GM23338 (cell line): Measurements from ENCODE around the gene CAPZB. TPM values are rescaled to one million over a fixed set of nuclear protein-coding genes. Genes with fewer than 3 reads are reported as not detected.

Experiments used
- ATAC-seq: fragments of 200-7000 bp; cut with Tn5 transposase; 3 replicates; pipeline ENCODE4 v1.9.1; 2020
- DNase-seq: peaks from one replicate; pipeline ENCODE4 v3.0.0-alpha.2; 2015; ENCODE audit warnings: low spot score
- H2AFZ ChIP-seq: fragments of 200-600 bp; sonication (generic); 2 replicates; pipeline ENCODE4 v1.8.0; 2016; ENCODE audit warnings: antibody characterized with exemption, mild to moderate bottlenecking, moderate library complexity
- H3F3A ChIP-seq: fragments of 200-600 bp; sonication (generic); replicated peaks from 2 replicates; pipeline ENCODE4 v1.8.0; 2017; ENCODE audit warnings: antibody characterized with exemption, mixed run types, low read depth
- H3K27ac ChIP-seq: fragments of 200-600 bp; sonication (generic); 2 replicates; pipeline ENCODE4 v1.6.1; 2016; ENCODE audit warnings: low read depth
- H3K27me3 ChIP-seq: fragments of 200-600 bp; sonication (generic); 2 replicates; pipeline ENCODE4 v1.8.0; 2016; ENCODE audit warnings: mild to moderate bottlenecking, mixed run types, moderate library complexity; ENCODE audit not compliant: insufficient read depth
- H3K36me3 ChIP-seq: fragments of 200-600 bp; sonication (generic); 2 replicates; pipeline ENCODE4 v1.8.0; 2016; ENCODE audit warnings: mild to moderate bottlenecking; ENCODE audit not compliant: insufficient read depth
- H3K4me1 ChIP-seq: fragments of 200-600 bp; sonication (generic); 2 replicates; pipeline ENCODE4 v1.8.0; 2016; ENCODE audit warnings: mild to moderate bottlenecking, moderate library complexity; ENCODE audit not compliant: insufficient read depth
- H3K4me2 ChIP-seq: fragments of 200-600 bp; sonication (generic); 2 replicates; pipeline ENCODE4 v1.7.1; 2017; ENCODE audit warnings: mixed run types
- H3K4me3 ChIP-seq: fragments of 200-600 bp; sonication (generic); 2 replicates; pipeline ENCODE4 v1.6.1; 2016; ENCODE audit warnings: mixed run types
- H3K79me2 ChIP-seq: fragments of 200-600 bp; sonication (generic); replicated peaks from 2 replicates; pipeline ENCODE4 v1.8.0; 2017; ENCODE audit warnings: mild to moderate bottlenecking; ENCODE audit not compliant: insufficient read depth
- H3K9me2 ChIP-seq: fragments of 200-600 bp; sonication (generic); 2 replicates; pipeline ENCODE4 v1.8.0; 2017; ENCODE audit not compliant: insufficient read depth
- H4K20me1 ChIP-seq: fragments of 200-600 bp; sonication (generic); replicated peaks from 2 replicates; pipeline ENCODE4 v1.8.0; 2017; ENCODE audit warnings: mild to moderate bottlenecking; ENCODE audit not compliant: insufficient read depth
- H3K27ac Mint-ChIP-seq: 2 replicates; pipeline ENCODE4 v1.8.0; 2020; ENCODE audit warnings: inconsistent platforms, mild to moderate bottlenecking, moderate library complexity, mixed read lengths
- H3K27me3 Mint-ChIP-seq: 3 replicates; pipeline ENCODE4 v1.8.0; 2022; ENCODE audit warnings: low read depth, mild to moderate bottlenecking, moderate library complexity, mixed read lengths, inconsistent platforms; ENCODE audit not compliant: insufficient read depth, poor library complexity
- H3K36me3 Mint-ChIP-seq: 3 replicates; pipeline ENCODE4 v1.8.0; 2021; ENCODE audit warnings: low read depth, mild to moderate bottlenecking, inconsistent platforms, moderate library complexity, mixed read lengths
- H3K4me1 Mint-ChIP-seq: 3 replicates; pipeline ENCODE4 v1.8.0; 2020; ENCODE audit warnings: mild to moderate bottlenecking, inconsistent platforms, mixed read lengths
- H3K4me3 Mint-ChIP-seq: 3 replicates; pipeline ENCODE4 v1.8.0; 2021; ENCODE audit warnings: moderate library complexity, mild to moderate bottlenecking, inconsistent platforms, mixed read lengths
- H3K9me3 Mint-ChIP-seq: 3 replicates; pipeline ENCODE4 v1.8.0; 2020; ENCODE audit warnings: moderate library complexity, mild to moderate bottlenecking, inconsistent platforms, mixed read lengths
- CREB1 ChIP-seq: fragments of 250-450 bp; sonication (Bioruptor Pico); IDR thresholded peaks from 2 replicates; pipeline ENCODE4 v1.5.0; 2020; ENCODE audit warnings: low read depth, mild to moderate bottlenecking, moderate library complexity
- CTCF ChIP-seq, 2 experiments: fragments of 200-600 bp in 1 of 2; sonication (generic) in 1 of 2; conservative IDR thresholded peaks; 2 replicates each; pipeline versions ENCODE4 v1.5.1 to v1.6.1; 2016 to 2017; ENCODE audit warnings: antibody characterized with exemption in 2 of 2, low read depth in 2 of 2, mild to moderate bottlenecking in 2 of 2, moderate library complexity in 1 of 2
- ETS1 ChIP-seq: IDR thresholded peaks from 2 replicates; pipeline ENCODE4 v1.6.1; 2016; ENCODE audit warnings: antibody characterized with exemption
- EZH2 ChIP-seq: fragments of 200-600 bp; sonication (generic); IDR thresholded peaks from one replicate; pipeline ENCODE4 v1.8.0; 2017; ENCODE audit warnings: antibody characterized with exemption, mild to moderate bottlenecking, low read depth; ENCODE audit not compliant: unreplicated experiment
- EZH2phosphoT487 ChIP-seq: fragments of 200-600 bp; sonication (generic); IDR thresholded peaks from one replicate; pipeline ENCODE4 v1.8.1; 2018; ENCODE audit warnings: antibody characterized with exemption; ENCODE audit not compliant: unreplicated experiment
- JUNB ChIP-seq: IDR thresholded peaks from one replicate; pipeline ENCODE4 v1.6.1; 2016; ENCODE audit warnings: antibody characterized with exemption; ENCODE audit not compliant: unreplicated experiment
- NANOG ChIP-seq: IDR thresholded peaks from 2 replicates; pipeline ENCODE4 v1.6.1; 2016; ENCODE audit warnings: antibody characterized with exemption, borderline replicate concordance
- POLR2AphosphoS5 ChIP-seq: IDR thresholded peaks from 2 replicates; pipeline ENCODE4 v1.6.1; 2016; ENCODE audit warnings: antibody characterized with exemption, low read depth
- STAT1 ChIP-seq: IDR thresholded peaks from one replicate; pipeline ENCODE4 v1.6.1; 2016; ENCODE audit warnings: antibody characterized with exemption; ENCODE audit not compliant: unreplicated experiment
- ZNF114 ChIP-seq: fragments of 250-450 bp; sonication (Bioruptor Pico); IDR thresholded peaks from 2 replicates; pipeline ENCODE4 v1.5.0; 2020; ENCODE audit warnings: mild to moderate bottlenecking, moderate library complexity
- ZNF331 ChIP-seq: fragments of 250-450 bp; sonication (Bioruptor Pico); IDR thresholded peaks from 2 replicates; pipeline ENCODE4 v1.5.0; 2020; ENCODE audit warnings: low read depth, mild to moderate bottlenecking, moderate library complexity
- ZNF462 ChIP-seq: fragments of 250-450 bp; sonication (Bioruptor Pico); IDR thresholded peaks from 2 replicates; pipeline ENCODE4 v1.5.0; 2020; ENCODE audit warnings: mild to moderate bottlenecking, moderate library complexity
- polyA plus RNA-seq: library from polyadenylated mRNA; unstranded; fragments of >200 nt; fragmentation: Nextera tagmentation; extraction: Ambion mirVana; gene quantifications from 2 replicates; pipeline ENCODE4 v1.2.1, GENCODE V29; 2016
- total RNA-seq: library from RNA; depleted of rRNA; stranded (reverse); fragments of >200 nt; shearing (Covaris generic); gene quantifications from 2 replicates; pipeline ENCODE4 v1.2.3, GENCODE V29; 2014
- TF ChIP-seq, protein P1 (sequence below): IDR thresholded peaks from one replicate; pipeline ENCODE4 v1.6.1; 2018; ENCODE audit warnings: antibody characterized with exemption; ENCODE audit not compliant: unreplicated experiment

The CAPZB gene
- total and polyA plus RNA-seq, 2 experiments from 2014 or later = 195 to 348 TPM

DNA sequence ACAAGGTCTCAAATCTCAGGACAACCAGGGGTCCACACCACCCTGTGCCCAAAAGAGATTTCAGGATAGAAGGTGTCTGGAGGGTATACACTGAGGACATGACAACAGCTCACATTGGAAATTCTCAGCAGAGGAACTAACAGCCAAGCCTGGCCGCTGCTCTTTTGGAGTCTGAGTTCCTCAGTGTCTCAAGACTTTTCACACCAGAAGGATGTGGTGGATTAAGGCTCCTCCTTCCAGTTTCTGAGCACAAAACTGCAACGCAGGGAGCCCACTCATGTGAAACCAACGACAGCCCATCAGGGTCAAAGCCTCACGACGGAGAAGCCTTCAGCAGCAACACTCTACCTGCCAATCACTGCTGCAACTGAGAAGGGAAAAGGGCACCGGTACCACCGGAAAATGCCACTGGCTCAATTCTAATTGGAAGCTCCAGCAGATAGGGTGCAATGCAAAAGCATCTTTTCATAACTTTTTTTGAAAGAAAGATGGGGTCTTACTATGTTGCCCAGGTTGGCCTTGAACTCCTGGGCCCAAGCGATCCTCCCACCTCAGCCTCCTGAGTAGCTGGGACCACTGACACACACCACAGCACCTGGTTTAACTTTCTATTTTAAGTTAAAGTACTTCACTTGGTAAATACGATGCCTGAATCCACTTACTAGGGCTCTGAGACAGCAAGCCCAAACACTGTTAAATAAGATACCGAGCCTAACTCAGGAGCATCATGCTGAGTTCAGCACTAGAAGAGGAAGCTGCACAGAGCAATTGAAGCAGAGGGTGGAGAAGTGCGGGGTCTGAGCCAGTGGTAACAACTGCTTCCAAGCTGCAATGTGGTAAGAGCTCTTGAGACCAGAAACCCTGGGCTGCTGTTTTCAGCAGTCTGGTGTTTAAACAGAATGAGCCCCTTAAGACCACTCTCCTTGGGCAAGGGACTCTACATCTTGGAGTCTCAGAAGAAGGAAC is 7.8 kb downstream of the CAPZB start:
- Mint-ChIP-seq H3K27me3 (peaks cover 8% of the 10 kb centered on the region), H3K4me3 (no peak overlapping the region), H3K4me1 (peaks cover 79% of the 10 kb centered on the region), H3K27ac (no peak overlapping the region), H3K9me3 (no peaks in the 10 kb centered on the region), H3K36me3 (peaks cover 45% of the 10 kb centered on the region)
- Histone ChIP-seq H2AFZ (no peak overlapping the region), H3K4me1 (peaks cover 47% of the 10 kb centered on the region), H4K20me1 (peaks cover 85% of the 10 kb centered on the region), H3K4me2 (peak overlapping the region; percentile 43; the same call in 1 of the 2 replicates), H3K4me3 (no peak overlapping the region), H3F3A (no peaks in the 10 kb centered on the region), H3K79me2 (peaks cover 98% of the 10 kb centered on the region), H3K27me3 (no peaks in the 10 kb centered on the region), H3K27ac (no peak overlapping the region), H3K9me2 (no peaks in the 10 kb centered on the region), H3K36me3 (no peaks in the 10 kb centered on the region)
- TF ChIP-seq, protein P1, sequence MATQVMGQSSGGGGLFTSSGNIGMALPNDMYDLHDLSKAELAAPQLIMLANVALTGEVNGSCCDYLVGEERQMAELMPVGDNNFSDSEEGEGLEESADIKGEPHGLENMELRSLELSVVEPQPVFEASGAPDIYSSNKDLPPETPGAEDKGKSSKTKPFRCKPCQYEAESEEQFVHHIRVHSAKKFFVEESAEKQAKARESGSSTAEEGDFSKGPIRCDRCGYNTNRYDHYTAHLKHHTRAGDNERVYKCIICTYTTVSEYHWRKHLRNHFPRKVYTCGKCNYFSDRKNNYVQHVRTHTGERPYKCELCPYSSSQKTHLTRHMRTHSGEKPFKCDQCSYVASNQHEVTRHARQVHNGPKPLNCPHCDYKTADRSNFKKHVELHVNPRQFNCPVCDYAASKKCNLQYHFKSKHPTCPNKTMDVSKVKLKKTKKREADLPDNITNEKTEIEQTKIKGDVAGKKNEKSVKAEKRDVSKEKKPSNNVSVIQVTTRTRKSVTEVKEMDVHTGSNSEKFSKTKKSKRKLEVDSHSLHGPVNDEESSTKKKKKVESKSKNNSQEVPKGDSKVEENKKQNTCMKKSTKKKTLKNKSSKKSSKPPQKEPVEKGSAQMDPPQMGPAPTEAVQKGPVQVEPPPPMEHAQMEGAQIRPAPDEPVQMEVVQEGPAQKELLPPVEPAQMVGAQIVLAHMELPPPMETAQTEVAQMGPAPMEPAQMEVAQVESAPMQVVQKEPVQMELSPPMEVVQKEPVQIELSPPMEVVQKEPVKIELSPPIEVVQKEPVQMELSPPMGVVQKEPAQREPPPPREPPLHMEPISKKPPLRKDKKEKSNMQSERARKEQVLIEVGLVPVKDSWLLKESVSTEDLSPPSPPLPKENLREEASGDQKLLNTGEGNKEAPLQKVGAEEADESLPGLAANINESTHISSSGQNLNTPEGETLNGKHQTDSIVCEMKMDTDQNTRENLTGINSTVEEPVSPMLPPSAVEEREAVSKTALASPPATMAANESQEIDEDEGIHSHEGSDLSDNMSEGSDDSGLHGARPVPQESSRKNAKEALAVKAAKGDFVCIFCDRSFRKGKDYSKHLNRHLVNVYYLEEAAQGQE = no peak
- no peak for TF ChIP-seq NANOG
- TF ChIP-seq ZNF462 (CRISPR knock-in tag) = no peak
- no peak for TF ChIP-seq EZH2phosphoT487
- no peak for TF ChIP-seq CREB1 (CRISPR knock-in tag)
- TF ChIP-seq CTCF (conservative IDR thresholded peaks at IDR 0.05; ENCODE audit: low read depth in 2 of 2) = no peak
- TF ChIP-seq POLR2AphosphoS5 = no peak
- no peak for TF ChIP-seq ETS1
- no peak for TF ChIP-seq JUNB
- TF ChIP-seq ZNF331 (CRISPR knock-in tag) = no peak
- no peak for TF ChIP-seq ZNF114 (CRISPR knock-in tag)
- TF ChIP-seq EZH2 = no peak
- TF ChIP-seq STAT1 = no peak
- DNase-seq (no peak), ATAC-seq (no peak)
